ENCODE results near the gene ROBO3.

The ROBO3 gene, protein sequence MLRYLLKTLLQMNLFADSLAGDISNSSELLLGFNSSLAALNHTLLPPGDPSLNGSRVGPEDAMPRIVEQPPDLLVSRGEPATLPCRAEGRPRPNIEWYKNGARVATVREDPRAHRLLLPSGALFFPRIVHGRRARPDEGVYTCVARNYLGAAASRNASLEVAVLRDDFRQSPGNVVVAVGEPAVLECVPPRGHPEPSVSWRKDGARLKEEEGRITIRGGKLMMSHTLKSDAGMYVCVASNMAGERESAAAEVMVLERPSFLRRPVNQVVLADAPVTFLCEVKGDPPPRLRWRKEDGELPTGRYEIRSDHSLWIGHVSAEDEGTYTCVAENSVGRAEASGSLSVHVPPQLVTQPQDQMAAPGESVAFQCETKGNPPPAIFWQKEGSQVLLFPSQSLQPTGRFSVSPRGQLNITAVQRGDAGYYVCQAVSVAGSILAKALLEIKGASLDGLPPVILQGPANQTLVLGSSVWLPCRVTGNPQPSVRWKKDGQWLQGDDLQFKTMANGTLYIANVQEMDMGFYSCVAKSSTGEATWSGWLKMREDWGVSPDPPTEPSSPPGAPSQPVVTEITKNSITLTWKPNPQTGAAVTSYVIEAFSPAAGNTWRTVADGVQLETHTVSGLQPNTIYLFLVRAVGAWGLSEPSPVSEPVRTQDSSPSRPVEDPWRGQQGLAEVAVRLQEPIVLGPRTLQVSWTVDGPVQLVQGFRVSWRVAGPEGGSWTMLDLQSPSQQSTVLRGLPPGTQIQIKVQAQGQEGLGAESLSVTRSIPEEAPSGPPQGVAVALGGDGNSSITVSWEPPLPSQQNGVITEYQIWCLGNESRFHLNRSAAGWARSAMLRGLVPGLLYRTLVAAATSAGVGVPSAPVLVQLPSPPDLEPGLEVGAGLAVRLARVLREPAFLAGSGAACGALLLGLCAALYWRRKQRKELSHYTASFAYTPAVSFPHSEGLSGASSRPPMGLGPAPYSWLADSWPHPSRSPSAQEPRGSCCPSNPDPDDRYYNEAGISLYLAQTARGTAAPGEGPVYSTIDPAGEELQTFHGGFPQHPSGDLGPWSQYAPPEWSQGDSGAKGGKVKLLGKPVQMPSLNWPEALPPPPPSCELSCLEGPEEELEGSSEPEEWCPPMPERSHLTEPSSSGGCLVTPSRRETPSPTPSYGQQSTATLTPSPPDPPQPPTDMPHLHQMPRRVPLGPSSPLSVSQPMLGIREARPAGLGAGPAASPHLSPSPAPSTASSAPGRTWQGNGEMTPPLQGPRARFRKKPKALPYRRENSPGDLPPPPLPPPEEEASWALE (N-terminal part only)

DNA sequence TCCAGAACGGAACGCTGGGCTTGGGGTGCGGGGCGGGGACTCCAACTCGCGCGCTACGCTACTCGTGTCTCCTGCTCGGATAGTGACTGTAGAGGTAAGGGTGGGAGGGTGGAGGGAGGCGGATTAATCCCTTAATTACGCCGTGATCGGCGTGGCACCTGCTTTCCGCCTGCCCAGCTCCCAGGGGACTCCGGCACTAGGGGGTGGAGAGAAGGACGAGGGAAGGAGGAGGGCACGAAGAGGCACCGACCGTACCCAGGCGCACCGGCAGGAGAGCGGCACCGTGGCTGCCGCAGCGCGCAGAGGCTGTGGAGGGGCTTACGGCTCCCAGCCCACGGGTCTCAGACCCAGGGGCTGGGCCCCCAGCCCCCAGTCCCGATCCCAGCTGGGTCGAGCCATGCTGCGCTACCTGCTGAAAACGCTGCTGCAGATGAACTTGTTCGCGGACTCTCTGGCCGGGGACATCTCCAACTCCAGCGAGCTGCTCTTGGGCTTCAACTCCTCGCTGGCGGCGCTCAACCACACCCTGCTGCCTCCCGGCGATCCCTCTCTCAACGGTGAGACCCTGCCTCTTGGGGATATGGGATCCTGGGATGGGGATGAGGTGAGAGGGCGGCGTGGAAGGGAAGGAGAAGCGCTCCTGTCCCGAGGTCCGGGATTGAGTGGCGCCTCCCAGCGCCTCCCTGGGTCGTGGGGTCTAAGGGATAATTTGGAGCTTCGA, at the start of gene ROBO3:
TSS of gene ROBO3 (plus strand) at position 252 of the 721 bp plus-strand sequence. CDS start at position 398, 146 bp downstream.
- DNase-seq, result no peak

DNA sequence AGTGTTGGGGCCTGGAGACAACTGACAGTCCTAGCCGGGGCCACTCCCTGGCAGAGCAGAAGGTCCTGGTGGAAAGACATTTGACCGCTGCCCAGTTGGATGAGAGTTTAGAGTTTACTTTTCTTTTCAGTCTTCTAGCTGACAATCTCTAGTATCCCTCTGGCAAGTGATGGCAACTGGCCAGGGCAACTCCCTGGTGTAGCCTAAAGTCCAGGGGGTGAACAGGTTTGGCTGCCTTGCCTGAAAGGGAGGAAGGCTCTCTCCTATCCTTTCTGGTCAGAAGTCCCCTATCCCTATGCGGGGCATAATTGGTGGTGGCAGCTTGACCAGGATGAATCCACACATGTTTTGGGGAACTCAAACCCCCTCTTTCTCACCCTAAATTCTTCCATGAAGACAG, 48.2 kb upstream of the ROBO3 start:
- DNase-seq, result no peak

DNA sequence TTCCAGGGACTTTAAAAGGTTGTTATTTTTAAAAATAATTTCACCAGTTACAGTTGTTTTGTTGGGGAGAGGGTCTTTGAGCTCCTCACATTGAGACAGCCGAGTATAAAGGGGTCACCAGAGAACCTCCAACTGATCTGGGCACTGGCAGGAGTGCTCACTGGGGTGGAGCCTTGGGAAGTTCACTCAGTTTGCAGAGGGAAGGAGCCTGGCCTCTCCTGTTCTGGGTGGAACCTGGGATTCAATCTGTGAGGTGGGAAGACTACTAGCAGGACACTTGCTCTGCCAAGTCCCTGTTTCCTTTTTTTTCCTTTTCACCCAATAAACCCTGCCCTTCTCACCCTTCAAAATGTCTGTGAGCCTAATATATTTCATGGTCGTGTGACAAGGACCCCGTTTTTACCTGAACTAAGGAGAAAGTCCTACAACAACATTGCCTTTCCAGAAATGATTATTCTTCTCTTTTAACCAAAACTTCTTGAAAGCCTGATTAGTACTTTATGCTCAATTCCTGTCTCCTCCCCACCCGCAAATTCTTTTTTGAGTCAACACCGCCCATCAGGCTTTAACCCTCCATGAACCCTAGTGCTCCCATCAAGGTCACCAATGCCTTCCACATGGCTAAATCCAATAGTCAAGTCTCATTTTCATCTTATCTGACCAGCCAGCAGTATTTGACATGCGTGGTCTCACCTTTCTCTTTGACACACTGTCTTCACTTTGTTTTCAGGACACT, 43.1 kb upstream of the ROBO3 start:
- no peak for DNase-seq

DNA sequence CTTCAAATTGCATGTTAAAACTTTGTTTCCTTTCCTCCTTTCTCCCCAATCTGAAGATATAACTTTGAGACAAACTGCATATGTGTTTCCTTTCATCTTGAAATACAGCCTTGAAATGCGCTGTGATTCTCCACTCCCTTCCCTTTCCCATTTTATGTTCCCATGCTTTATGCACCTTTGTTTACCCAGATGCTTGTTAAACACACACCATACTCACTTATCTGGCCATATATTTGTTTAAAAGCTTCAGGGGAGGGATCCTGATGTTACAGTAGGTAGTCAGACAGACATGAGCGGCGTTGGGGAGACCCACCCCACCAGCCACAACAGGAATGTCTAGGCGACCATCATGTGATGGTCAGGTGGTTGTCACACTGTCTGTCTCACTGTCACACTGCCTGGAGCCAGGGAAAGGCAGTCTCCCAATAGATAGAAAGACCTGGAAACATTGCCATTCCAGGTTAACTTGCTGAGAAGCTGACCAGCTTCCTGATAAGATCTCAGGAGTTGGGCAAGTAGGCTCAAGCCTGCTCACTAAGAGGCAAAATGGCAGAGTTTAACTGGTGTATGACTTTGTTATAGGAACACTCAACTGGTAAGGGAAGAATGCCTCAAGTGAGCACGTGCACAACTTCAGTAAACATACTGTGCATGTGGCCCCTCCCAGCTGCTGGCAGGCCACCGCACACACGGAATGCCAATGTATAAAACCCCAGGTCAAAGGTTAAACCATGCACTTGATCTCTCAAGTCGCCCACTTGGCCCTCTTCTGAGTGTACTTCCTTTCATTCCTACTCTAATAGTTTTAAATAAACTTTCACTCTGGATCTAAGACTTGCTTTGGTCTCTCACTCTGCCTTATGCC, 41.5 kb upstream of the ROBO3 start:
- DNase-seq, result no peak

DNA sequence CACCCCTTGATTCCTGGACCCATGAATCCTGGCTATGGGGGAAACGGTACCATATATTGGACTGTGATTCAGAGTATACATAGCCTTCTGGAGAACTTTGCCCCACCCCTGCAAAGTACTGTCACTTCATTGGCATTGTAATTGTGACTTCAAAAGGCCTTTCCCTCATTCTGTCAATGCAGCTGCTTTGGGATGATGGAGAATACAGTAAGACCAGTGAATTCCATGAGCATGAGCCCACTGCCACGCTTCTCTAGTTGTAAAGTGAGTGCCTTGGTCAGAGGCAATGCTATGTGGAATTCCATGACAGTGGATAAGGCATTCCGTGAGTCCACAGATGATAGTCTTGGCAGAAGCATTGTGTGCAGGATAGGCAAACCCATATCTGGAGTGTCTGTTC, 39.4 kb upstream of the ROBO3 start:
- DNase-seq, result no peak

DNA sequence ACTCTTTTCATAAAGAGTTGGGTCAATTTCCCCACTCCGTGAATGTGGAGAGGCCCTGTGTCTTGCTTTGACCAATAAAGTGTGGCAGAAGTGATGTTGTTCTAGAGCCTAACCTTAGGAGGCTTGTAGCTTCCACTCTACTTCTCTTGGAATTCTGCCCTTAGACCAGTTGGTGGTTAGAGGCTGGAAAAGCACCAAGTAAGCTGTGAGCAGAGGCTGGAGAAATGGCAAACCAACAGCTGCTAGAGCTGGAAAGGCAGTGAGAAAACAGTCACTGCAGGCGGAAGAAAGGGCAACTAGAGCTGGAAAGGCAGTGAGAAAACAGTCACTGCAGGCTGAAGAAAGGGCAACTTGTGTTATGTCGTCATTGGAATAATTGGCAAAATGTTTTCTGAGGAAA, 35.2 kb upstream of the ROBO3 start:
- DNase-seq, result no peak

DNA sequence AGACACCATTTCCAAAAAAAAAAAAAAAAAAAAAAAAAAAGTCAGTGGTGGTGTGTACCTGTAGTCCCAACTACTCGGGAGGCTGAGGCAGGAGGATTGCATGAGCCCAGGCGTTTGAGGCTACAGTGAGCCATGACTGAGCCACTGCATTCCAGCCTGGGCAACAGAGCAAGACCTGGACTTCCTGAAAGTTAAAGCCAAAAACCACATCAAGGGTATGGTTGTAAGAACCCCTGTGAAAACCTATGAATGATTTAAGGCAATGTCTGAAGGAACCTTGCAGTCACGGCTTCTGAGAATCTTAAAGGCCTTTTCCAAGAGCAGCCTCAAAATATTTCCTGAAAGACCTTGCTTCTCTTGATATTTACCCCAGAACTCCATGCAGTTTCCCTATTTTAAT, 34.5 kb upstream of the ROBO3 start:
- DNase-seq, result no peak

DNA sequence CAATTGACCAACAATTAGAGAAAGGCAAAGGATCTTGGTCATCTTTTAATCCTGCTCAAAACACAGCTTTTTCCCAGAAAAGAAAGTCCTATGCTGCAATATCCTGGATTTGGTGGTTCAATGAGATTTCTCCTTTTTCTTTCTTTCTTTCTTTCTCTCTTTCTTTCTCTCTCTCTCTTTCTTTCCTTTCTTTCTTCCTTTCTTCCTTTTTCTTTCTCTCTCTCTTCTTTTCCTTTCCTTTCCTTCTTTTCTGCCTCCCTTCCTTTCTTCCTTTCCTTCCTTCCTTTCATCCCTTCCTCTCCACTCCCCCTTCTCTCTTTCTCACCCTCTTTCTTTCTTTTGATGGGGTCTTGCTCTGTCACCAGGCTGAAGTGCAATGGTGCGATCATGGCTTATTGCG, 33.3 kb upstream of the ROBO3 start:
- DNase-seq, result no peak

DNA sequence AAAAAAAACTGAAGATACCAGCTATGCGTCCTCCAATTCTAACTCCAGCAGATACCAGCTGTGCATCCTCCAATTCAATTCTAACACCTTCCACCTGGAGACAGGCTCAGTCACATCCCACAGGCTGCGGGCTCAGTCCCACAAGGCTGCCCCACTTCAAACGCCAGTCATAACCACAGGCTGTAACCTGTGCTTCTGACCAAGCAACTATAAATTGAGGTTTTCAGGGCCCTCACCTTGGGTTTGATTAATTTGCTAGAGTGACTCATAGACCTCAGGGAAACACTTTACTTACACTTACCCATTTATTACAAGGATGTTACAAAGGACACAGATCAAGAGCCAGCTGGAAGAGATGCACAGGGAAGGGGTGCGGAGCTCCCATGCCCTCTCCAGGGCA, 32.7 kb upstream of the ROBO3 start:
- DNase-seq, result no peak

DNA sequence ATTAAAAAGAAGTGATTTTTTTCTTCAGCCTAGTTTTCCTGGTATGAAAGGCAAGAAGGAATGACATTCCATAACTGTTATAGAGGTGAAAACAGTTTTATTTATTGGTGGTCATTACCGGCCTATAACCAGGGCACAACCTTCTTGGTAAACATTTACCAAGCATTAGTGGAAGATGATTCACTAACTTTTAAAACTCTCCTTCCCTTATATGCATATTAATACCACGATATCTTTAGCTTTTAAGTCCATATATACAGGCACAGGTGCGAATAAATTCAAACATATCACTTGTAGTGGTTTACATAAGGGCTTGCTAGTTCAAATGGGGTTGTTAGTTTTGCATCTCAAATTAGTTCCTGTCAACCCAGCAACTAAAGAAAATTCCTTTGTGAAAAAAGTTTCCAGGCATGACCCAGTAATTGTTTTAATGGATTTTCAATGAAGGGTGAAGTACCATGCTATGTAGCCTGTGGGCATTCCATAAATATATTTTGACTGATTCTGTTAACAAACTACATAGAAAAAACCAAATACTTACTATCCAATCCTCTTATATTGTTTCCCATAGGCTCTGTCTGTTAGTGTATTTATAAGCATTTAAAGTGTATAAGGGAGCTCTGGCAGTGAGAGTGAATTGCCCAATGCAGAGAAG, 30.6 kb upstream of the ROBO3 start:
- DNase-seq, result no peak

DNA sequence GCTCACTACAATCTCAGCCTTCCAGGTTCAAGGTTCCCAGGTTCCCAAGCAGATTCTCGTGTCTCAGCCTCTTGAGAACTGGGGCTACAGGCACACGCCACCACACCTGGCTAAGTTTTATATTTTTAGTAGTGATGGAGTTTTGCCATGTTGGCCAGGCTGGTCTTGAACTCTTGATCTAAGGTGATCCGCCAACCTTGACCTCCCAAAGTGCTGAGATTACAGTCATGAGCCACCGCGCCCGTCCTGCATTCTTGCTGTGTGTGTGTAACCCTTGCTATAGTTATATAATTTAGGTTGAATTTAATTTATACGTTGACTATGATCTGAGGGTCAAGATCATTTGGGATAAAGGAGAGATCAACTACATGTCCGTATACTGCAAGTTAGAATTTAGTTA, 29.3 kb upstream of the ROBO3 start:
- DNase-seq, result no peak

DNA sequence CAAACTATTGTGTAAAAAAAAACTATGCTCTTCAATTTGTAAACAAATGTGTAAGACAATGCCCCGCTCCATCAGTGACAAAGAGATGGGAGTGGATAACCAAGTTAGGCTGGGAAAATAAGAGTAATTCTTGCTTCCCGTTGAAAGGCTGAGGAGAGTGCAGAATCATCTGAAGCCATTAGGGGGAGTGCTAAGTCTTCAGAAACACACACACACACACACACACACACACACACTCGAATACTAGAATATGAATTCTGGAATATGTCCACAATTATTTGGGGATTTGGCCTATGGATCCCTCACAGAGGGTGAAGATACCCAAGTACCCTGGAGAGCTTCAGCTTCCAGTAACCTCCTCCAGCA, 27.8 kb upstream of the ROBO3 start:
- peak in 1 of 2 donors; percentile 36 for DNase-seq

DNA sequence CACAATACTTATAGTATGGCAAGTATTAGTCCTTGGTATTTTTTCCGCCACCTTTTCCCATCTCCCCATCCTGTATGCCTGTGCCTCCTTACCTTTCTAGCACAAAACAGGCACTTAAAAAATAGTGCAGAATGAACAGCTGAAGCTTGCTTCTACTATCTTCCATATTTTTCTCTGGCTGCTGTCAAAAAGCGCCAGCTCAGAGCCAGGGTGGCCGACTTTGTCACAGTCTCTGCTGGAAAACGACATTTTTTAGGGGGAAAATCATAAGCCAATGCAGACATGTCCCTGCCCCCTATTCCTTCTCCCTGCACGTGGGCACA, 26.5 kb upstream of the ROBO3 start:
- DNase-seq, result no peak

DNA sequence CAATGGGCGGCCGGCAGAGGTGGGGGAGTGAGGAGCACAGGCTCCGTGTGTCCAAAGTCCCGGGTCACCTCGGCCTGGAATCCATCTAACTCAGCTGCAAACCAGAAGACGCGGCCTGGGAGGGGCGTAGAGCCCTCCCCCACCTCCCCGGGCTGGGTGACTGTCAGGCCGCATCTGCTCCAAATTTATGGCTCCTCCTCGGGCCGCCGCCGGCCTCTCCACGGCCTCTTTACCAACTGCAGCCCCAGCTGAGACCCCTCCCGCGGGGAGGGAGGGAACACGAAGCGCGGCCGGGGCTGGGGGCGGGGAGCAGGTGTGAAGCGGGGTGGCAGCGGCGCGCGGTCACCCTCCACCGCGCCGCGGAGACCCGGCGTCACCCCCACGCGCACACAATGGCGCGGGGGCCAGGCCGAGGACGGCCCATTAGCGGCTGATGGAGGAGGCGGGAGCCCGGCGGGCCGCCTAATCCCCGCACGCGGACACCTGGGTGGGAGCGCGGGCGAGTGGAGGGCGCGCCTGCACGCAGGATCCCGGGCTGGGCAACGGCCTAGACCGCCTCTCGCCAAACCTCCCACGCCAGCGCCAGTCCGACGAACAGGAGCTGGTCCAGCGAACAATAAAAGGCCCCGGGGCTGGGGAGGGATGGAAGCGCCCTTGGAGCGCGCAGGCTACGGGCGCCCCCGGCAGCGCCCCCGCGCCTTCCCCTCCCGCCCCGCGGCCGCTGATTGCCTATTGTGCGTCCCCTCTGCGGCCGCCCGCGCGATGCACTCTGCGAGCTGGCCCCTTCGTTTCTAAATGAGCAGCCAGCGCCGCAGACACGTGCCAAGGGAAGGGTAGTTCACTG, 25.9 kb upstream of the ROBO3 start:
- no peak for DNase-seq

DNA sequence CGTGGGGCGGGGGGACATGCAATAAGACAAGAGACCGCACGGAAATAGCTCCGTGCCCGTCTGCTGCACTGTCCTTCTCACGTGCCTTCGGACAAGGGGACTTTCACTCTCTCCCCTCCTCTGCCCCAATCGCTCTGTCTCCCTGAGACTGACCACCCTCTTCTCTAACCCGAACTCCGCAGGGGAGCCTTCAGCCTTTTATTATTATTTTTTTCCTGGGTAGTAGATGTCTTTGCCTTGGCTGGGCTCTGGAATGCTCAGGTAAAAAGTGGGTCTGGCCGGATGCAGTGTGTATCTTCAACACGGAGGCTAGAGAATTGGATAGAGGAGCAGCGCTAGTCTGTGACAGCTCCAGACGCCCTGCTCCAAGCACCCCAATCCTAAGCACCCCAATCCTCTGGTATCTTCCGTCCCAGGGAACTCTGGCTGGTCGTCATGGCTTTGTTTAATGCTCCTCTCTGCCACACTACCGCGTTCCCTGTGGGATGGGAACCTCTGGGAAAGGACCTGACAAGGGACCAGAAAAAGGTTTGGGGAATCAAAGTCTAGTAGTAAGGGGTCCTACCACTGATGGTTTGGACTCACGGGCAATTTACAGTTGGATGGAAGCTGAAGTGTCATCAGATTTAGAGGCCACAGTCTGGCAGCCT, 25.1 kb upstream of the ROBO3 start:
- no peak for DNase-seq

DNA sequence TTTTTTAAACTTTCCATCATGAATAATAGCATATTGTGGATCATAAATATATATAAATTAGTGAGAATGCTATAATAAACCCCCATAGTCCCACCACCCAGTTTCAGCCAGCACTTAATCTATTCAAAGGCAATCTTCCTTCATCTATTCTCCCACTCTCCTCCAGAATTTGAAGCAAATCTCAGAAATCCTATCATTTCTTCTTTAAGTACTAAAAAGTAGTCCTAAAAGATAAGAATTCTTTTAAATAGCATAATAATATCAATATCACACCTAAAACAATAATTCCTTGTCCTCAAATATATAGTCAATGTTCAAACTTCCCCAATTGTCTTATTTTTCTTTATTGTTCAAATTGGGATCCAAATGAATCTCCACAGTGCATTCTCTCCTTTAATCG, 24.6 kb upstream of the ROBO3 start:
- no peak for DNase-seq

DNA sequence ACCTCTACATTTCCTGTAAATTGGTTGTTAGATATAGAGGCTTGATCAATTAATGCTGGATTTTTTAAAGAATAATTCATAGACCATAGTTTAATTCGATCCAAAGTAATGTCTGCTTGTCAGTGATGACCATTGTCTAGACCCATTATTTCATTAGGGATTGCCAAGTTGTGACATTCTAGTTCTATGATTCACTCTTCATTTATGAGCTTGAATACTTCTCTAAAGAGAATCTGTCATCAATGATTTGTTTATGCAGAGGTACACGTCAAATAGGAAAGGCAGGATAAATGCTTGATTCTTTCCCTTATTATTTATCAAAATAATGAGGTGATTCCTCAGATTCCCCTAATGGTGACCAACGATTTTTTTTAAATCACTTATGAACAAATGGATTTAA, 24.0 kb upstream of the ROBO3 start:
- no peak for DNase-seq

DNA sequence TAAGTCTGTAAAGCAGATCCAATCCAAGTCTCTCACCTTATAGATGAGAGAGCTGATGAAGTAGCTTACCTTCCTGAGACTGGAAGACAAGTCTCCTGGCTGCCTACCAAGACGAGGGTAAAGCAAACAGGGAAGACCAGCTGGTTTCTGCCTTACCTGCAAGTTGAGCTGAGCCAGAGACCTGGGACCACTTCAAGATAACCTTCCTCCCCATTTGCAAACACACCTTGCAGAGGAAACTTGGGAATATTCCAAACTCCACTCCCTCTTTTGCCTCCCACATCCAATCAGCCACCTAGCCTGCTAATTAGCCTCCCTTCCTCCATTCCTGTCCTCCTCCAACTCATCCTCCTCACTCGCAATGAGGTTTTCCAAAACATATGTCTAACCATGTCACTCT, 23.4 kb upstream of the ROBO3 start:
- no peak for DNase-seq

DNA sequence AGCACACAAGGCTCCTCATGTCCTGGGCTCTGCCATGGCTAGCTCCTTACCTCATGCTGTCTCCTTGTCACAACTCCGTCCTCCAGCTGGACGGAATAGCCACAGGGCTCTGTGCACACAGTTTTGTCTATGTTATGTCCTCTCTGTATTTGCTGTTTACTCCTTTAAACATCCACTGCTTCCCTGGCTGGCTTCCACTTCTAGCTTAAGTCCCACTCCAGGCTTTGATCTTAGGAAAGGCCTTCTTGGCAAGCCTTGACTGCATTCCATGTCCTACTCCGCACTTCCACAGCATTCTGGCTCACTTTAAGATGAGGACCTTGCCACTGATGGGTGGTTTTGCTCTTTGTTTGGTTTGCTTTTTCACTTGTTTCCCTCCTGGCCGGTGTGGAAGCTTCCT, 22.9 kb upstream of the ROBO3 start:
- no peak for DNase-seq
